Activated T-helper 2 cell treated with anti-CD3 and anti-CD28 coated beads, Interferon-gamma antibody, Interleukin-2, Interleukin-4, amounts not matched to agents 10 μg/mL and 5 μg/mL and 100 μg/mL, durations not matched to agents 14 hours and 24 hours and 36 hours (primary cell): Measurements from ENCODE around the gene RECQL5. TPM values are rescaled to one million over a fixed set of nuclear protein-coding genes. Genes with fewer than 3 reads are reported as not detected.
A peak's percentile ranks its signal among the peaks of the same experiment; 100 is the strongest.

Experiments
- DNase-seq: peaks from one replicate; pipeline ENCODE4 v3.0.0; 2021; ENCODE audit warnings: low spot score
- H3K27ac Mint-ChIP-seq: one replicate; pipeline ENCODE4 v1.8.0; 2021; ENCODE audit warnings: mixed read lengths
- H3K27me3 Mint-ChIP-seq: one replicate; pipeline ENCODE4 v1.8.0; 2021; ENCODE audit warnings: low read depth, mixed read lengths
- H3K36me3 Mint-ChIP-seq: one replicate; pipeline ENCODE4 v1.8.0; 2021; ENCODE audit warnings: low read depth, mixed read lengths
- H3K4me1 Mint-ChIP-seq: one replicate; pipeline ENCODE4 v1.8.0; 2021; ENCODE audit warnings: low read depth, mixed read lengths
- H3K4me3 Mint-ChIP-seq: one replicate; pipeline ENCODE4 v1.8.0; 2021; ENCODE audit warnings: low read depth, mild to moderate bottlenecking, moderate library complexity, mixed read lengths
- H3K9me3 Mint-ChIP-seq: one replicate; pipeline ENCODE4 v1.8.0; 2021; ENCODE audit warnings: mixed read lengths
- intact Hi-C: fragments of 100-400 bp; cut with micrococcal nuclease; formaldehyde crosslinking; loops from one replicate; pipeline ENCODE4 v1.15.1; 2023
- total RNA-seq: library from RNA; stranded (reverse); gene quantifications from 2 replicates; pipeline ENCODE4 v1.2.3, GENCODE V29; 2022

The RECQL5 gene
- total RNA-seq, 1 donor from 2014 or later = 33.3 TPM

DNA sequence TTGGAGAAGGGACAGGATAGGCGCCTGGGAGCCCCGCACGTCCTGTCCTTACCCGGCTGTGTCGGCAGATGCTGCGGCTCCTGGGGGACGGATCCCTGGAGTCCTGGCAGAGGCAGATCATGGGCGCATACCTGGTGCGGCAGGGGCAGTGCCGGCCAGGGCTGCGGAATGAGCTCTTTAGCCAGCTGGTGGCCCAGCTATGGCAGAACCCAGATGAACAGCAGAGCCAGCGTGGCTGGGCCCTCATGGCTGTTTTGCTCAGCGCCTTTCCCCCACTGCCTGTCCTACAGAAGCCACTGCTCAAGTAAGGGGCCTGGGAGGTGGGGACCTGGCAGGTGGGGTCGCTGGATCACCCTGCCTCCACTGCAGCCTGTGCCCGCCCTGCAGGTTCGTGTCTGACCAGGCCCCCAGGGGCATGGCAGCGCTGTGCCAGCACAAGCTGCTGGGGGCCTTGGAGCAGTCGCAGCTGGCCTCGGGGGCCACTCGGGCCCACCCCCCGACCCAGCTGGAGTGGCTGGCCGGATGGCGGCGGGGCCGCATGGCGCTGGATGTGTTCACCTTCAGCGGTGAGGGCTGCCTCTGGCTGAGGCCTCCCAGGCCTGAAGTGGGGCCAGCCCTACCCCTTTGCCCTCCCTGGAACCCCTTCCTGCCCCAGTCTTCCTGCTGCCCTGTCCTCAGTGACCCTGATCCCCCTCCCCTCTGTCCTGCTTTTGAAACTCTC is 53.9 kb downstream of the RECQL5 start:
- Mint-ChIP-seq H3K4me1 (no peaks in the 10 kb centered on the region), H3K4me3 (no peak overlapping the region), H3K9me3 (no peaks in the 10 kb centered on the region), H3K27ac (no peak overlapping the region), H3K27me3 (no peaks in the 10 kb centered on the region), H3K36me3 (no peaks in the 10 kb centered on the region)
- intact Hi-C loops = no loop called here
- no peak for DNase-seq

GRCh38 chr17:75611851-75612429 is 55.0 kb downstream of the RECQL5 start:
- no peaks in the 10 kb centered on the region for H3K27me3 Mint-ChIP-seq
- intact Hi-C loops = no loop called here
- no peak overlapping the region for H3K27ac Mint-ChIP-seq
- no peak overlapping the region for H3K4me3 Mint-ChIP-seq
- H3K4me1 Mint-ChIP-seq = no peaks in the 10 kb centered on the region
- DNase-seq = no peak
- H3K9me3 Mint-ChIP-seq = no peaks in the 10 kb centered on the region
- H3K36me3 Mint-ChIP-seq = no peaks in the 10 kb centered on the region

DNA sequence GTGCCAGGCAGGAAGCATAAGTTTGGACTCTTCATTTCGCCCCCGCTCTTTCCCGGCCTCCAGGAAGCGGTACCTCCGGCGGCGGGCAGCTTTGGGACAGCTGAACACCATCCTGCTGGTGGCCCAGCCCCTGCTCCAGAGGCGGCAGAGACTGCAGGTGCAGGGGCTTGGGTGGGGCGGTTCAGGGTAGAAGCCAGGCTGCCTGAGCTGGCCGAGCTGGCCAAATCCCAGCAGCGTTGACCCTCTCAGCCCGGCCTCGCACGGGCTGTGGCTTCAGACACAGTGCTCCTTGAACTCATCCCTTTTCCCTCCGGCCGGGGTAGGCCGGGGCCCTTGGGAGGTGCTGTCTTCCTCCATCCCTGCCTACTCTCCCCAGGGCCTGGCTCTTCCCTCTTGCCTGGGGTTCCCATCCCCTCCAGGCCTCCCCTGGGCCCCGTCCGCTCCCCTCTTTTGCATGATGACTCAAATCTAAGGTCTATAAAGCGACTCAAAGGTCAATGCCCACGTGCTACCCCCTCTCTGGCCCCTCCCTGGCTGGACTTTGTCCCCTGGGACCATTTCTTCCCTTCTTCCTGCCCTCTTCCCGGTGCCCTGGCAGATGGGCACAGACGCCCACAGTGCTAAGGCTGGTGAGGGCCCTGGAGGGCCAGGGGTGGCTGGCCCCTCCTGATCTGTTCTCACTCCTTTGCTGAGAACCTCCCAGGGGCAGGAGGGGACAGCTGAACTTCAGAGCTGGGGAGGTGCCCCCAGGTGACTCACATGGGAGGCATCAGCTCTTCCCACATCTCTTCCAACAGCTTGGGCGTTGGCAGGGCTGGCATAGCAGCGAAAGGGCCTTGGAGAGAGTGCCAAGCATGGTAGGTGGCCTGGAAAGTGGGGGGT is 56.6 kb downstream of the RECQL5 start:
- Mint-ChIP-seq H3K4me1 (no peaks in the 10 kb centered on the region), H3K36me3 (no peaks in the 10 kb centered on the region), H3K27ac (no peak overlapping the region), H3K4me3 (no peak overlapping the region), H3K9me3 (no peaks in the 10 kb centered on the region), H3K27me3 (no peaks in the 10 kb centered on the region)
- intact Hi-C loops = no loop called here
- DNase-seq = no peak

GRCh38 chr17:75607086-75607485 is 59.9 kb downstream of the RECQL5 start:
- no peaks in the 10 kb centered on the region for H3K9me3 Mint-ChIP-seq
- no peaks in the 10 kb centered on the region for H3K36me3 Mint-ChIP-seq
- no peak overlapping the region for H3K27ac Mint-ChIP-seq
- no peak for DNase-seq
- H3K27me3 Mint-ChIP-seq = no peaks in the 10 kb centered on the region
- H3K4me3 Mint-ChIP-seq = no peak overlapping the region
- intact Hi-C loops = no loop called here
- no peaks in the 10 kb centered on the region for H3K4me1 Mint-ChIP-seq

GRCh38 chr17:75605790-75606189 is 61.2 kb downstream of the RECQL5 start:
- no peaks in the 10 kb centered on the region for H3K27me3 Mint-ChIP-seq
- intact Hi-C loops = no loop called here
- no peaks in the 10 kb centered on the region for H3K9me3 Mint-ChIP-seq
- DNase-seq = no peak
- H3K27ac Mint-ChIP-seq = no peak overlapping the region
- H3K4me1 Mint-ChIP-seq = no peaks in the 10 kb centered on the region
- H3K4me3 Mint-ChIP-seq = no peak overlapping the region
- H3K36me3 Mint-ChIP-seq = no peaks in the 10 kb centered on the region

GRCh38 chr17:75604034-75604695 is 62.8 kb downstream of the RECQL5 start:
- H3K9me3 Mint-ChIP-seq = no peaks in the 10 kb centered on the region
- no peaks in the 10 kb centered on the region for H3K27me3 Mint-ChIP-seq
- H3K4me1 Mint-ChIP-seq = no peaks in the 10 kb centered on the region
- H3K4me3 Mint-ChIP-seq = no peak overlapping the region
- intact Hi-C loops = no loop called here
- H3K36me3 Mint-ChIP-seq = no peaks in the 10 kb centered on the region
- no peak overlapping the region for H3K27ac Mint-ChIP-seq
- no peak for DNase-seq

- Mint-ChIP-seq H3K36me3 (no peaks in the 10 kb centered on the region), H3K9me3 (no peaks in the 10 kb centered on the region), H3K4me1 (no peaks in the 10 kb centered on the region), H3K27me3 (no peaks in the 10 kb centered on the region), H3K4me3 (no peak overlapping the region), H3K27ac (no peak overlapping the region)
- DNase-seq = no peak
- intact Hi-C loops = no loop called here
Measured at GRCh38 chr17:75603123-75603522, 63.8 kb downstream of the RECQL5 start.

- no peak overlapping the region for H3K4me3 Mint-ChIP-seq
- H3K4me1 Mint-ChIP-seq = no peaks in the 10 kb centered on the region
- no peaks in the 10 kb centered on the region for H3K36me3 Mint-ChIP-seq
- H3K9me3 Mint-ChIP-seq = no peaks in the 10 kb centered on the region
- no peak overlapping the region for H3K27ac Mint-ChIP-seq
- H3K27me3 Mint-ChIP-seq = no peaks in the 10 kb centered on the region
- intact Hi-C loops = no loop called here
- DNase-seq = no peak
Measured at GRCh38 chr17:75602644-75603043, 64.3 kb downstream of the RECQL5 start.

DNA sequence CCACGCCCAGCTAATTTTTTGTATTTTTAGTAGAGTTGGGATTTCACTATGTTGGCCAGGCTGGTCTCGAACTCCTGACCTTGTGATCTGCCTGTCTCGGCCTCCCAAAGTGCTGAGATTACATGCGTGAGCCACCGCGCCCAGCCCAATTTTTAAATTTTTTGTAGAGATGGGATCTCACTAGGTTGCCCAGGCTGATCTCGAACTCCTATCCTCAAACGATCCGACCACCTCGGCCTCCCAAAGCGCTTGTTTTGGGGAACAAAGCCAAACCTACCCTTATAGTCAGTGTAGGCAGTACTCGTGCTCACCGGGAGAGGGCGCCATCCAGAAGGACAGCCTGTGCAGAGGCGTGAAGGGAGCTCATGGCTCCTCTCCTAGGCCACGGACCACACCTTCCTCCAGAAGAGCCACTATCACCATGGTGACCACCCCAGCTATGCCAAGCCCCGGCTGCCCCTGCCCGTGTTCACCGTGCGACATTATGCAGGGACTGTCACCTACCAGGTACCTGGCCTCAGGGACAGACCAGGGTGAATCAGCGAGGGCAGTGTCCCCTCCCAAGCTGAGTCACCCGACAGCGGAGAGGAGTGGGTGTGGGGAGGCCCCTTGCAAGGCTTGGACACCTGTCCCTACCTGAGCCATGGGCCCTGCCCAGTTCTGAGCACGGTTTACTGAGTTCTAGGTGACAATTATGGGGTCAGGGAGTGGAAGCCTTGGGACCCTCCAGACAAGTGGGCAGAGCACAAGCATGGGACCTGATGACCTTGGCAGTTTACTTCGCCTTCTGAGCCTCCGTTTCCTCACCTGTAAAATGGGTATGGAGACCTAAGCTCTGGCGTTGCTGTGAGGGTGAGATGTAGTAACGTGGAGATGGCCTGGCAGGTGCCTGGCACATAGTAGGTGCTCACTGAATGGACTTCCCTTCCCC is 65.6 kb downstream of the RECQL5 start:
- intact Hi-C loops = no loop called here

DNA sequence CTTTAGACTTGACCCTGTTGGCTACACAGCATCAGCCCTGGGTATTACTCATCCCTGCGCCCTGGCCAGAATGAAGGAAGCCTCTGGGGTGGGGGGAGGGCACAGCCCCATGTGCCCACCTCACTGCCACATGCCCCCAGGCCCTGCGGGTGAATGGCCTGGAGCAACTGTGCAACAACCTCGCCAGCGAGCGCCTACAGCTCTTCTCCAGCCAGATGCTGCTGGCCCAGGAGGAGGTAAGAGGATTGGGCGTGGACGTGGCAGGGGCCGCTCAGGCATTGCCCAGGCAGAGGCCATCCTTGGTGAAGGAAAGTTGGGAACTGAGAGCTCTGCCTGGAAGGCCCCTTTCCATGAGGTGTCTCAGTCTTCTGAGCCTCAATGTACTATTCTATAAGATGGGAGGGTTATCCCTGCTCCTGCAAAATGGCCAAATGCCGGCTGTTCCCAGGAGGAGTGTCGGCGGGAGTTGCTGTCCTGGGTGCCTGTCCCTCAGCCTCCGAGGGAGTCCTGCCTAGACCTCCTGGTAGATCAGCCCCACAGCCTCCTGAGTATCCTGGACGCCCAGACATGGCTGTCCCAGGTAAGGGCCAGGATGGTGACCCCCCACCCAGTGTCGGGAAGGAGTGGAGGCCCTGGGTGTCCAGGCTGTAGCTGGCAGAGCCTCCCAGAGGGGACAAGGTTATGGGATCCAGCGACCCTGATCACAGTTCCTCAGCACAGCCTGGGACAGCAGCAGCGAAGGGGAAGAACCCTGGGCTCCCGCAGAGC is 70.5 kb downstream of the RECQL5 start:
- H3K27me3 Mint-ChIP-seq = no peaks in the 10 kb centered on the region
- no peaks in the 10 kb centered on the region for H3K4me1 Mint-ChIP-seq
- H3K36me3 Mint-ChIP-seq = no peaks in the 10 kb centered on the region
- no peak overlapping the region for H3K27ac Mint-ChIP-seq
- intact Hi-C loops = no loop called here
- no peaks in the 10 kb centered on the region for H3K9me3 Mint-ChIP-seq
- no peak for DNase-seq
- no peak overlapping the region for H3K4me3 Mint-ChIP-seq

More for the DNA sequence above, 65.6 kb downstream of the RECQL5 start:
- H3K27me3 Mint-ChIP-seq = no peaks in the 10 kb centered on the region
- no peak overlapping the region for H3K27ac Mint-ChIP-seq
- H3K4me1 Mint-ChIP-seq = no peaks in the 10 kb centered on the region
- H3K36me3 Mint-ChIP-seq = no peaks in the 10 kb centered on the region
- H3K9me3 Mint-ChIP-seq = no peaks in the 10 kb centered on the region
- peak; percentile 46 for DNase-seq
- no peak overlapping the region for H3K4me3 Mint-ChIP-seq

GRCh38 chr17:75595920-75596313 is 71.0 kb downstream of the RECQL5 start:
- Mint-ChIP-seq H3K9me3 (no peaks in the 10 kb centered on the region), H3K36me3 (no peaks in the 10 kb centered on the region), H3K27ac (no peak overlapping the region), H3K4me1 (no peaks in the 10 kb centered on the region), H3K27me3 (no peaks in the 10 kb centered on the region), H3K4me3 (no peak overlapping the region)
- DNase-seq = no peak
- intact Hi-C loops = no loop called here
